Psoas muscle (tissue), 8 donors: ENCODE measurements around the gene MTHFD2. TPM values are rescaled to one million over a fixed set of nuclear protein-coding genes. Genes with fewer than 3 reads are reported as not detected.
"Not testable (repeated sequence)": the region's sequence is repeated elsewhere in the genome, so short reads cannot be mapped to it uniquely, and the experiment has no call there.

ENCODE experiments used
- ATAC-seq, 4 donors: fragments of 200-7000 bp; cut with Tn5 transposase; one replicate each; pipeline ENCODE4 v1.9.1; 2020; ENCODE audit warnings: moderate library complexity in 3 of 4, mild to moderate bottlenecking in 2 of 4
- DNase-seq, 2 donors: peaks; one replicate each; pipeline ENCODE4 v3.0.0-alpha.2; 2020
- H3K27ac ChIP-seq: fragments of 200-600 bp; one replicate; pipeline ENCODE4 v1.8.0; 2022
- H3K27me3 ChIP-seq, 3 donors: fragments of 200-600 bp in 1 of 3; one replicate each; pipeline versions ENCODE4 v1.6.1 to v1.8.0; 2013 to 2022; ENCODE audit warnings: low read length in 2 of 3, mild to moderate bottlenecking in 2 of 3, moderate library complexity in 1 of 3; ENCODE audit not compliant: insufficient read depth in 3 of 3
- H3K36me3 ChIP-seq, 2 donors: fragments of 200-600 bp in 1 of 2; one replicate each; pipeline versions ENCODE4 v1.6.1 to v1.8.0; 2013 to 2022; ENCODE audit warnings: low read depth in 1 of 2, mild to moderate bottlenecking in 1 of 2, moderate library complexity in 1 of 2; ENCODE audit not compliant: insufficient read depth in 1 of 2
- H3K4me1 ChIP-seq: fragments of 200-600 bp; one replicate; pipeline ENCODE4 v1.8.0; 2022
- H3K4me3 ChIP-seq: fragments of 200-600 bp; one replicate; pipeline ENCODE4 v1.8.0; 2022; ENCODE audit warnings: mild to moderate bottlenecking
- H3K9me3 ChIP-seq: fragments of 200-600 bp; one replicate; pipeline ENCODE4 v1.8.0; 2022
- CTCF ChIP-seq: fragments of 200-600 bp; IDR thresholded peaks from one replicate; pipeline ENCODE4 v1.8.0; 2022; ENCODE audit warnings: antibody characterized with exemption
- WGBS, 3 donors: extraction: QIAGEN DNeasy Blood & Tissue Kit; methylation state at CpG; one replicate each; pipeline versions ENCODE4 v1.1.6 to v1.1.7; 2013; 5-methylcytosine and 5-hydroxymethylcytosine counted together
- intact Hi-C, 2 donors: fragments of 100-400 bp; cut with DNase I; formaldehyde crosslinking; loops; one replicate each; pipeline versions ENCODE4 v1.11.0 to v1.14.2; 2022
- polyA plus RNA-seq, 3 donors: library from polyadenylated mRNA; stranded (reverse); fragments of 200-250 nt; gene quantifications; one replicate each; pipeline ENCODE4 v1.2.3, GENCODE V29; 2013
- total RNA-seq, 4 donors: library from RNA; stranded (reverse); fragmentation: NEBNext Ultra II Directional in 2 of 4; extraction: Animal tissue kit (Norgen Biotek cat#: 25700) in 2 of 4; gene quantifications; one replicate each; pipeline versions ENCODE4 v1.2.1 to v1.2.4, GENCODE V29; 2021 to 2023
- donor health status: healthy with polysubstance abuse.
- donor health status: DM: no; HTN: no; CAD: no; lungs with moderate emphysema.
- donor health status: Bipolar disorder and iron deficiency.
- donor health status: healthy.
- donor health status: DM: yes; HTN: yes; CAD: no.
- donor health status: DM: no; HTN: no; CAD: no.
- donor health status: DM: no; HTN: no; CAD: no.
- donor health status: DM: yes; HTN: yes; CAD: no.

Gene MTHFD2
- total and polyA plus RNA-seq, 7 donors, result 16.6 to 112 (median 60.4) TPM

DNA sequence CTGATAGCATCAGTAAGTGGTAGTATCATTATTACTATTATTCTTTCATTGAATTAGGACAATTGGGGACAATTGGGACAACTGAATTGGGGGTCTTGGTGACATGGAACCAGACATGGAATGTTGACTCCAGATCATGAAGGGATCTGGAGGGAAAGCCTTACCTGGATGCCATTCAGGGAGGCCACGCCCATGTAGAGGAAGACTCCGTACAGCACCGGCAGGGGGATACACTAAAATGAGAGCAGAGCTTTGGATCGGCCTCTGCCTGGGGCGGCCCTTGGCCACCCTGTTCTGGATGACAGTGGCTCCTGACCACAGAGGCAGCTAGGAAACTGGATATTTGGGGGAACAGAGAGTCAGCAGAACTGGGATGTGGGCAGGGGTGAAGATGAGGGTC, 29.2 kb downstream of the MTHFD2 start:
- peak in 2 of 4 donors; percentile 25 to 39 for ATAC-seq
- H3K9me3 ChIP-seq, result no peaks in the 10 kb centered on the region
- WGBS, 3 donors, result 53 to 76% (median 67%) methylated on average over 5 of the region's 5 CpGs
- H3K27ac ChIP-seq, result peak overlapping the region; percentile 68
- no peak for DNase-seq
- intact Hi-C loops, result no loop called here
- H3K27me3 ChIP-seq, result no peaks in the 10 kb centered on the region
- H3K4me3 ChIP-seq, result no peak overlapping the region
- no peaks in the 10 kb centered on the region for H3K36me3 ChIP-seq
- H3K4me1 ChIP-seq, result peaks cover 15% of the 10 kb centered on the region
- no peak for TF ChIP-seq CTCF

DNA sequence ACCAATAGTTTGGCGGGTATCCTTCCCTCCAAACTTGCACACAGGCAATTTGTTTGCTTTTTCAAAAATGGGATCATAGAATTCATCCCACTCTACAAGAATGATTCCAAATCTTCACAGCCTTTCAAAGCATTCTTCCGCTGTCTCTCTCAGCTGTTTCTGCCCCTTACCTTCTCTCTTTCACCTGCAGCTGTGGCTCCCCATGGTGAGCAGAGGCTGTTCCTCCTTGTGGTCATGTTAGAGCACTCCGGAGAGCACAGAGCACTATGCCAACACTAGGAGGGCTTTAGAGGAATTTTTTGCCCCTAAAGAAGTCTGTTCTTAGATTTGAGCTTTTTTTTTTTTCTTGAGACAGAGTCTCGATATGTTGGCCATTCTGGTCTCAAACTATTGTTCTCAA, 30.4 kb downstream of the MTHFD2 start:
- WGBS, 3 donors, result 88 to 99% (median 92%) methylated on average over 3 to 4 of the region's 4 CpGs

DNA sequence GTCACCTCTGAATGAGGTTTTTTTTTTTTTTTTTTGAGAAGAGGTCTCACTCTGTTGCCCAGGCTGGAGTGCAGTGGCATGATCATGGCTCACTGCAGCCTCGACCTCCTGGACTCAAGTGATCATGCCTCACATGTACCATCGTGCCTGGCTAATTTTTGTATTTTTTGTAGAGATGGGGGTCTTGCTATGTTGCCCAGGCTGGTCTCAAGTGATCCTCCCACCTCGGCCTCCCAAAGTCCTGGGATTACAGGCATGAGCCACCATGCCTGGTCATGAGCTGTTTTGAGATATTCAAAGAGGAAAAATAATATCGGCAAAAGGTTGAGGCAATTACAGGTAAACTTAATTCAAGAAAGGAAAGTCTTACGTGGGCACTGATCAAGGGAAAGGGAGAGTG, 31.4 kb downstream of the MTHFD2 start:
- intact Hi-C loops, H3K9me3 ChIP-seq, H3K27me3 ChIP-seq, H3K4me3 ChIP-seq, ATAC-seq, DNase-seq, H3K36me3 ChIP-seq, H3K27ac ChIP-seq: not testable (repeated sequence)
- H3K4me1 ChIP-seq, result peaks cover 12% of the 10 kb centered on the region
- WGBS, 3 donors, result 90 to 96% (median 94%) methylated on average over 5 of the region's 5 CpGs

More for the DNA sequence above, 30.4 kb downstream of the MTHFD2 start:
- Histone ChIP-seq H3K4me3 (no peak overlapping the region), H3K36me3 (no peaks in the 10 kb centered on the region), H3K9me3 (no peaks in the 10 kb centered on the region), H3K4me1 (peaks cover 12% of the 10 kb centered on the region), H3K27ac (no peak overlapping the region), H3K27me3 (no peaks in the 10 kb centered on the region)
- intact Hi-C loops, result no loop called here
- DNase-seq (no peak), ATAC-seq (no peak)
- no peak for TF ChIP-seq CTCF

DNA sequence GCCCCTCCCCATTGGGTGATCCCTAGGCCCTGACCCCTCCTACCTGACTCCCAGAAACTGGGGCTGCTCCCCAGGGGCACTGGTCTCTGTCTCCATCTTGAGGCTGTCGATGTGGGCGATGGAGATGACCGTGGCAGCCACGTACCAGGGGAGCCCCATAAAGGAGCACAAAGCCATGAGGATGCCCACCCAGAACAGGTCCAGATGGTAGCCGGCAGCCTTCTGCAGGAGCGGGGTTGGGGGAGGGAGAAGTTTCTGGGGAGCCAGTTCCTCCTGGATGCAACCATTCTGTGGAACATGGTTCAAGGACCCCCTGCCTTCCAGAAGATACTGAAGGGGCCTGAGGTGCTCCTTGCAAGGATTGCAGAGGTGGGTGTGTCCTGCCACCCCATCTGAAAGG, 34.0 kb downstream of the MTHFD2 start:
- TF ChIP-seq CTCF, result no peak
- Histone ChIP-seq H3K9me3 (no peaks in the 10 kb centered on the region), H3K4me1 (no peaks in the 10 kb centered on the region), H3K36me3 (peaks cover 0 to 2% of the 10 kb centered on the region in 2 donors), H3K4me3 (no peak overlapping the region), H3K27ac (no peak overlapping the region), H3K27me3 (no peaks in the 10 kb centered on the region)
- ATAC-seq (no peak), DNase-seq (peak in 1 of 2 donors; percentile 0)
- 87 to 92% (median 90%) methylated on average over 6 of the region's 6 CpGs for WGBS, 3 donors
- intact Hi-C loops, result no loop called here

DNA sequence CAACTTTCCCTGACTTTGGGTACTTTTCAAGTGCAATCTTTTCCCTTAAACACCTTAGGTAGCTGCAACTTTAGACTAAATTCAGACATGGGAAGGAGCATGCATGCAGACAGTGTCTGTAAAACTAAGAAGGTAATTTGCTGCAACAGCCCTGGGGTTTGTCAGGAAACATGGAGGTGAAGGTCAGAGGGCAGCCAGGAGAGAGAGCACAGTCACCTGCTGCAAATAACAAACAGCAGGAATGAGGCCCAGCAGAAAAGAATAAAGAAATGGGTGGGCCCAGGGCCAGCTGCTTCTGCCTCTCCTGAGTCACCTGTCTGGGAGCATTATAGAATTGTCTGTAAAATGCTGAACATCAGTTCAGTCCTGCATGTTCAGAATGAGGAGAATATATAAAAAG, 35.2 kb downstream of the MTHFD2 start:
- DNase-seq (peak in 1 of 2 donors; percentile 1), ATAC-seq (no peak)
- no peaks in the 10 kb centered on the region for H3K4me1 ChIP-seq
- peaks cover 0 to 2% of the 10 kb centered on the region in 2 donors for H3K36me3 ChIP-seq
- H3K9me3 ChIP-seq, result no peaks in the 10 kb centered on the region
- intact Hi-C loops, result no loop called here
- no peak overlapping the region for H3K27ac ChIP-seq
- no peak for TF ChIP-seq CTCF
- no peaks in the 10 kb centered on the region for H3K27me3 ChIP-seq
- H3K4me3 ChIP-seq, result no peak overlapping the region
